Astrocyte (in vitro differentiated cells and primary cell): ENCODE measurements around the gene HYDIN. TPM values are rescaled to one million over a fixed set of nuclear protein-coding genes. Genes with fewer than 3 reads are reported as not detected.

Experiments
- DNase-seq: peaks from one replicate; pipeline ENCODE4 v3.0.0-alpha.2; 2010; ENCODE audit warnings: low read depth
- FAIRE-seq: peaks from 2 replicates; lab custom pipeline; 2011; peaks lifted over from hg19 to GRCh38; lab: Jason Lieb, UNC
- H2AFZ ChIP-seq: 2 replicates; pipeline ENCODE4 v1.6.0; 2012; ENCODE audit warnings: low read depth, low read length, inconsistent platforms
- H3K27ac ChIP-seq: 2 replicates; pipeline ENCODE4 v1.5.1; 2011; ENCODE audit warnings: low read depth, low read length, inconsistent platforms
- H3K27me3 ChIP-seq: 2 replicates; pipeline ENCODE4 v1.6.0; 2011; ENCODE audit warnings: low read length, inconsistent platforms; ENCODE audit not compliant: insufficient read depth
- H3K36me3 ChIP-seq: 2 replicates; pipeline ENCODE4 v1.5.1; 2011; ENCODE audit warnings: low read length, inconsistent platforms; ENCODE audit not compliant: insufficient read depth
- H3K4me1 ChIP-seq: 2 replicates; pipeline ENCODE4 v1.5.1; 2011; ENCODE audit warnings: low read length, inconsistent platforms; ENCODE audit not compliant: insufficient read depth
- H3K4me2 ChIP-seq: 2 replicates; pipeline ENCODE4 v1.6.0; 2012; ENCODE audit warnings: low read length, inconsistent platforms
- H3K4me3 ChIP-seq: 2 replicates; pipeline ENCODE4 v1.5.1; 2011; ENCODE audit warnings: low read depth, mild to moderate bottlenecking, low read length, inconsistent platforms; ENCODE audit not compliant: insufficient read depth
- H3K79me2 ChIP-seq: 2 replicates; pipeline ENCODE4 v1.6.0; 2012; ENCODE audit warnings: mild to moderate bottlenecking, low read length, inconsistent platforms; ENCODE audit not compliant: insufficient read depth
- H3K9ac ChIP-seq: 2 replicates; pipeline ENCODE4 v1.6.0; 2012; ENCODE audit warnings: mild to moderate bottlenecking, low read length, inconsistent platforms
- H3K9me3 ChIP-seq: 2 replicates; pipeline ENCODE4 v1.5.1; 2012; ENCODE audit warnings: low read depth, mild to moderate bottlenecking, low read length, inconsistent platforms; ENCODE audit not compliant: insufficient read depth
- H4K20me1 ChIP-seq: 2 replicates; pipeline ENCODE4 v1.6.0; 2012; ENCODE audit warnings: low read length, inconsistent platforms; ENCODE audit not compliant: insufficient read depth
- H3K27ac Mint-ChIP-seq: one replicate; pipeline ENCODE4 v1.8.0; 2021; ENCODE audit warnings: mild to moderate bottlenecking, mixed read lengths; ENCODE audit not compliant: unreplicated experiment
- H3K27me3 Mint-ChIP-seq: one replicate; pipeline ENCODE4 v1.8.0; 2021; ENCODE audit warnings: low read depth, mixed read lengths; ENCODE audit not compliant: unreplicated experiment
- H3K36me3 Mint-ChIP-seq: one replicate; pipeline ENCODE4 v1.8.0; 2021; ENCODE audit warnings: low read depth, mixed read lengths; ENCODE audit not compliant: unreplicated experiment
- H3K4me1 Mint-ChIP-seq: one replicate; pipeline ENCODE4 v1.8.0; 2021; ENCODE audit warnings: low read depth, mixed read lengths; ENCODE audit not compliant: unreplicated experiment
- H3K4me3 Mint-ChIP-seq: one replicate; pipeline ENCODE4 v1.8.0; 2021; ENCODE audit warnings: mild to moderate bottlenecking, moderate library complexity, mixed read lengths; ENCODE audit not compliant: unreplicated experiment
- H3K9me3 Mint-ChIP-seq: one replicate; pipeline ENCODE4 v1.8.0; 2021; ENCODE audit warnings: mild to moderate bottlenecking, mixed read lengths; ENCODE audit not compliant: unreplicated experiment
- CTCF ChIP-seq: IDR thresholded peaks from 2 replicates; pipeline ENCODE4 v1.5.1; 2011; ENCODE audit warnings: low read depth, mild to moderate bottlenecking, inconsistent platforms, low read length, moderate library complexity; ENCODE audit not compliant: insufficient read depth
- EZH2 ChIP-seq: IDR thresholded peaks from 2 replicates; pipeline ENCODE4 v1.6.1; 2012; ENCODE audit warnings: mild to moderate bottlenecking, low read length, inconsistent platforms; ENCODE audit not compliant: insufficient read depth
- total RNA-seq: library from RNA; stranded (reverse); gene quantifications from 2 replicates; pipeline ENCODE4 v1.2.1, GENCODE V29; 2021

HYDIN gene
- total RNA-seq, 1 donor from 2014 or later, result 1.4 TPM

DNA sequence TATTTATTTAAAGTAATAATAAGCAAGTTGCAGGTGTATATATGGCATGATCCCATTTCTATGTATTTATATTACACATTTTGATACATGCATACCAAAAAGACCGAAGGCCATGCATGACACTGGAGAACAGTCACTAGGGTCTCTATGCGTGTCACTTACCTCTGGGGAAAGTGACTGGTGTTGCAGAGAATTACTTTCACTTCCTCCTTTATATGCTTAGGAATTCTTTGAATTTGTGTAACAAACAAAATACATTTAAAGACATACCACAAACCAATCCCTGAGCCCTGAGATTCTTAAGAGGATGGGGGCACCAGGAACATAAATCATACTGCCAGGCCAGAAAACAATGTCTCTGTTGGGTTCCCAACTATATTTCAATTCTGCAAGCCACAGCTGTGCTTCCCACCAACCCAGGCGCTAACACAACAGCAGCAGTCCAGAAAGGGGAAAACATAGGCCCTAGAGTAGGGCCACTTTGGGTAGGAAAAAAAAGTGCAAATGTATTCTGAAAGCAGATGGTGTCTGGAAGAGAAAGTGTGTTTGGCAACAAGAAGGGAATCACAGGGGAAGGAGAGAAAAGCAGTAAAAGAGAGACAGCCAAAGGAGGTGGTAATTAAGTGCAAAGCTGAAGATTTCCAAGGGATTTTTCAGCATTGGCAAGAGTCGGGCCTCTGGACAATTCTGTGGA, 24.5 kb upstream of the HYDIN start:
- Mint-ChIP-seq H3K4me1 (peaks cover 3% of the 10 kb centered on the region), H3K4me3 (no peak overlapping the region), H3K27me3 (peaks cover 6% of the 10 kb centered on the region), H3K9me3 (no peaks in the 10 kb centered on the region), H3K27ac (no peak overlapping the region), H3K36me3 (no peaks in the 10 kb centered on the region)
- Histone ChIP-seq H3K9me3 (no peaks in the 10 kb centered on the region), H3K4me2 (no peak overlapping the region), H3K27me3 (no peaks in the 10 kb centered on the region), H2AFZ (no peak overlapping the region), H3K36me3 (no peaks in the 10 kb centered on the region), H3K27ac (no peak overlapping the region), H3K9ac (no peak overlapping the region), H4K20me1 (no peaks in the 10 kb centered on the region), H3K79me2 (no peaks in the 10 kb centered on the region), H3K4me1 (no peaks in the 10 kb centered on the region), H3K4me3 (no peak overlapping the region)
- no peak for FAIRE-seq
- no peak for DNase-seq
- TF ChIP-seq EZH2, result no peak
- no peak for TF ChIP-seq CTCF

- H3K9me3 Mint-ChIP-seq, result peaks cover 2% of the 10 kb centered on the region
- Histone ChIP-seq H3K27me3 (no peaks in the 10 kb centered on the region), H3K4me3 (no peak overlapping the region), H3K79me2 (no peaks in the 10 kb centered on the region), H3K27ac (no peak overlapping the region), H3K9me3 (no peaks in the 10 kb centered on the region), H4K20me1 (no peaks in the 10 kb centered on the region), H3K4me2 (no peak overlapping the region), H2AFZ (no peak overlapping the region), H3K4me1 (no peaks in the 10 kb centered on the region), H3K36me3 (no peaks in the 10 kb centered on the region), H3K9ac (no peak overlapping the region)
- TF ChIP-seq EZH2 (no peak), CTCF (no peak)
- DNase-seq (no peak), FAIRE-seq (no peak)
- H3K36me3 Mint-ChIP-seq, result peaks cover 2% of the 10 kb centered on the region
- H3K4me1 Mint-ChIP-seq, result peaks cover 1% of the 10 kb centered on the region
- no peak overlapping the region for H3K27ac Mint-ChIP-seq
- no peak overlapping the region for H3K4me3 Mint-ChIP-seq
- H3K27me3 Mint-ChIP-seq, result peaks cover 4% of the 10 kb centered on the region
These were observed 20.1 kb upstream of the HYDIN start for GRCh38 chr16:71250461-71251235.

DNA sequence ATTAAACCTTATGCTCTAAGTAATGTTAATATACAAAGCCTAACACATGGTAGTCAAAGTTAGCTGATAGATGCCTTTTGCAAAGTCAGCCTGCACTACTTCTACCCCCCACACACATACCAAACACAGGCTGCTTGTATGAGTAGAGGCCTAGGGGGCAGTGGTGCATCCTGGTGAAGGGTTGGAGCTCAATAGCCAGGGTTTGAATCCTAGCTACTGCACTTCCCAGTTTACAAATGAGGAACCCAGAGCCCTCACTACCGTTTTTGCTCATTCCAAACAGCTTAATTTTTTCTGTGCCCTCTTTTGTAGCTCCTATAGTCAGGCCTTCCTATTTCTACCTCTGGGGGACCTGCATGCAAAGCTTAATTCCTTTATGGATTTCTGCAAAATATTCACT, 18.9 kb upstream of the HYDIN start:
- peaks cover 2% of the 10 kb centered on the region for H3K9me3 Mint-ChIP-seq

More for the DNA sequence above, 18.9 kb upstream of the HYDIN start:
- Histone ChIP-seq H3K27me3 (no peaks in the 10 kb centered on the region), H2AFZ (no peak overlapping the region), H3K27ac (no peak overlapping the region), H3K9me3 (no peaks in the 10 kb centered on the region), H3K4me2 (no peak overlapping the region), H3K36me3 (no peaks in the 10 kb centered on the region), H3K79me2 (no peaks in the 10 kb centered on the region), H3K4me3 (no peak overlapping the region), H4K20me1 (no peaks in the 10 kb centered on the region), H3K9ac (no peak overlapping the region), H3K4me1 (no peaks in the 10 kb centered on the region)
- H3K4me3 Mint-ChIP-seq, result no peak overlapping the region
- FAIRE-seq (no peak), DNase-seq (no peak)
- H3K27ac Mint-ChIP-seq, result no peak overlapping the region
- H3K4me1 Mint-ChIP-seq, result no peaks in the 10 kb centered on the region
- no peak for TF ChIP-seq CTCF
- TF ChIP-seq EZH2, result no peak
- peaks cover 2% of the 10 kb centered on the region for H3K36me3 Mint-ChIP-seq
- H3K27me3 Mint-ChIP-seq, result peaks cover 4% of the 10 kb centered on the region
